ENCODE measurements around the gene C14orf180.

C14orf180 gene

GRCh38 chr14:104602933-104603325 is 23.4 kb downstream of the C14orf180 start (continued):
- TF ChIP-seq, protein P1, sequence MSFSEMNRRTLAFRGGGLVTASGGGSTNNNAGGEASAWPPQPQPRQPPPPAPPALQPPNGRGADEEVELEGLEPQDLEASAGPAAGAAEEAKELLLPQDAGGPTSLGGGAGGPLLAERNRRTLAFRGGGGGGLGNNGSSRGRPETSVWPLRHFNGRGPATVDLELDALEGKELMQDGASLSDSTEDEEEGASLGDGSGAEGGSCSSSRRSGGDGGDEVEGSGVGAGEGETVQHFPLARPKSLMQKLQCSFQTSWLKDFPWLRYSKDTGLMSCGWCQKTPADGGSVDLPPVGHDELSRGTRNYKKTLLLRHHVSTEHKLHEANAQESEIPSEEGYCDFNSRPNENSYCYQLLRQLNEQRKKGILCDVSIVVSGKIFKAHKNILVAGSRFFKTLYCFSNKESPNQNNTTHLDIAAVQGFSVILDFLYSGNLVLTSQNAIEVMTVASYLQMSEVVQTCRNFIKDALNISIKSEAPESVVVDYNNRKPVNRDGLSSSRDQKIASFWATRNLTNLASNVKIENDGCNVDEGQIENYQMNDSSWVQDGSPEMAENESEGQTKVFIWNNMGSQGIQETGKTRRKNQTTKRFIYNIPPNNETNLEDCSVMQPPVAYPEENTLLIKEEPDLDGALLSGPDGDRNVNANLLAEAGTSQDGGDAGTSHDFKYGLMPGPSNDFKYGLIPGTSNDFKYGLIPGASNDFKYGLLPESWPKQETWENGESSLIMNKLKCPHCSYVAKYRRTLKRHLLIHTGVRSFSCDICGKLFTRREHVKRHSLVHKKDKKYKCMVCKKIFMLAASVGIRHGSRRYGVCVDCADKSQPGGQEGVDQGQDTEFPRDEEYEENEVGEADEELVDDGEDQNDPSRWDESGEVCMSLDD (tag by site-specific recombination; IDR thresholded peaks at IDR 0.05): no peak
- TF ChIP-seq ZNF571 (tag by site-specific recombination; IDR thresholded peaks at IDR 0.05): no peak
- TF ChIP-seq ZNF341 (tag by site-specific recombination; IDR thresholded peaks at IDR 0.05; ENCODE audit: low read depth): no peak
- TF ChIP-seq PRDM1 (tag by site-specific recombination; IDR thresholded peaks at IDR 0.05): no peak
- TF ChIP-seq ZNF48 (tag by site-specific recombination; IDR thresholded peaks at IDR 0.05): no peak
- no peak for TF ChIP-seq ZNF324 (tag by site-specific recombination; IDR thresholded peaks at IDR 0.05)
- TF ChIP-seq ZNF658 (tag by site-specific recombination; IDR thresholded peaks at IDR 0.05): no peak
- TF ChIP-seq ZNF792 (tag by site-specific recombination; IDR thresholded peaks at IDR 0.05): no peak
- no peak for TF ChIP-seq ZBTB21 (tag by site-specific recombination; IDR thresholded peaks at IDR 0.05)

DNA sequence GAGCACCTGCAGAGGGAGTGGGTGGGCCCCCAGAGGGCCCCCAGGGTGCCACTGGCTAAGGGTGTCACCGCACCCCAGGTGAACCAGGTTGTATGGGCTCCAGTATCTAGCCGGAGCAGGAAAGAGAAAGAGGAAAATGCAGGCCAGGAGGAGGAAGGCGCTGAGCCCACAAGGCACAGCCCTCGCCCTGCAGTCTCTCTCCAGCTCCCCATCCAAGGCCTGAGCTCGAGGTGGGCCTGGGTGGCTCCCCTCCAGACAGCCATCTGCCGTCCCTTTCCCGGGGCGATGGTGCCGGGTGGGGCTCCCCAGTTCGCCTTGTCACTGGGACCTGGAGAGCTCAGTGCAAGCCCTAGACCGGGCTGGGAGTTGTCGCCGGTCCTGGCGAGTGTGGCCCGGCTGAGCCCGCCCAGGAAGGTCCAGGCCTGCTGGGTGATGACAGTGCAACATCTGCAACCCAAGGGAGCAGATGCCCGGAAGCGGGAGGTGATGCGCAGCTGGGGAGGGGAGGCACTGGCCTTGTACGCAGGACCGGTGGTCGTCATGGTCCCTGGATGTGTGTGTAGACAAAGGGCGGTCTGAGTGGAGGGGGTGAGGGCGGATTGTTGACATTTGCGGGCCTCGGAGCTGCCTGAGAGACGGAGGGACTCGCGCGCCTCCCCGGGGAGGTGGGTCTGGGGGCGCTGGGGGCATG is 24.3 kb downstream of the C14orf180 start:
- no peaks in the 10 kb centered on the region for H3K9me3 ChIP-seq (ENCODE audit: control insufficient read depth, insufficient read depth, low read depth, low read length)
- no peaks in the 10 kb centered on the region for H3K36me3 ChIP-seq (ENCODE audit: control insufficient read depth in 2 of 2, insufficient read depth in 1 of 2, low read length in 2 of 2)
- TF ChIP-seq GLIS1 (tag by site-specific recombination; IDR thresholded peaks at IDR 0.05) (no peak), SP2 (tag by site-specific recombination; IDR thresholded peaks at IDR 0.05) (no peak), ZNF138 (tag by site-specific recombination; IDR thresholded peaks at IDR 0.05; ENCODE audit: borderline replicate concordance) (no peak), ZNF664 (tag by site-specific recombination; IDR thresholded peaks at IDR 0.05) (no peak), ZNF624 (tag by site-specific recombination; IDR thresholded peaks at IDR 0.05) (no peak), SCRT1 (tag by site-specific recombination; IDR thresholded peaks at IDR 0.05; ENCODE audit: borderline replicate concordance) (no peak), ZNF24 (tag by site-specific recombination; IDR thresholded peaks at IDR 0.05) (no peak), MYNN (tag by site-specific recombination; IDR thresholded peaks at IDR 0.05; ENCODE audit: borderline replicate concordance) (no peak), ZNF132 (tag by site-specific recombination; IDR thresholded peaks at IDR 0.05; ENCODE audit: borderline replicate concordance) (no peak), ZNF521 (tag by site-specific recombination; IDR thresholded peaks at IDR 0.05) (no peak), HOXA7 (CRISPR knock-in tag; IDR thresholded peaks at IDR 0.05; ENCODE audit: borderline replicate concordance) (no peak), INSM2 (tag by site-specific recombination; IDR thresholded peaks at IDR 0.05) (no peak)
- TF ChIP-seq, protein P2, sequence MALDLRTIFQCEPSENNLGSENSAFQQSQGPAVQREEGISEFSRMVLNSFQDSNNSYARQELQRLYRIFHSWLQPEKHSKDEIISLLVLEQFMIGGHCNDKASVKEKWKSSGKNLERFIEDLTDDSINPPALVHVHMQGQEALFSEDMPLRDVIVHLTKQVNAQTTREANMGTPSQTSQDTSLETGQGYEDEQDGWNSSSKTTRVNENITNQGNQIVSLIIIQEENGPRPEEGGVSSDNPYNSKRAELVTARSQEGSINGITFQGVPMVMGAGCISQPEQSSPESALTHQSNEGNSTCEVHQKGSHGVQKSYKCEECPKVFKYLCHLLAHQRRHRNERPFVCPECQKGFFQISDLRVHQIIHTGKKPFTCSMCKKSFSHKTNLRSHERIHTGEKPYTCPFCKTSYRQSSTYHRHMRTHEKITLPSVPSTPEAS (tag by site-specific recombination; IDR thresholded peaks at IDR 0.05): no peak
- CTCF ChIA-PET: no interaction called here
- POLR2A ChIA-PET: no interaction called here
- H3K4me3 ChIP-seq (ENCODE audit: low read depth, low read length): no peak overlapping the region
- H3K27ac ChIP-seq (ENCODE audit: extremely low read depth, low read depth, low read length): no peak overlapping the region
- H3K4me1 ChIP-seq (ENCODE audit: control insufficient read depth, insufficient read depth, low read length): no peaks in the 10 kb centered on the region
